PC-9 (cell line): Measurements from ENCODE around the gene C2orf76.

ENCODE experiments used
- EZH2 ChIP-seq: fragments of 200-600 bp; sonication (generic); IDR thresholded peaks from 2 replicates; pipeline ENCODE4 v1.8.0; 2017; ENCODE audit warnings: antibody characterized with exemption, low read depth
- TF ChIP-seq, protein P1 (sequence below): fragments of 200-600 bp; sonication (generic); conservative IDR thresholded peaks from 2 replicates; pipeline ENCODE4 v1.6.1; 2017; ENCODE audit warnings: mixed run types, antibody characterized with exemption, mild to moderate bottlenecking, moderate library complexity

DNA sequence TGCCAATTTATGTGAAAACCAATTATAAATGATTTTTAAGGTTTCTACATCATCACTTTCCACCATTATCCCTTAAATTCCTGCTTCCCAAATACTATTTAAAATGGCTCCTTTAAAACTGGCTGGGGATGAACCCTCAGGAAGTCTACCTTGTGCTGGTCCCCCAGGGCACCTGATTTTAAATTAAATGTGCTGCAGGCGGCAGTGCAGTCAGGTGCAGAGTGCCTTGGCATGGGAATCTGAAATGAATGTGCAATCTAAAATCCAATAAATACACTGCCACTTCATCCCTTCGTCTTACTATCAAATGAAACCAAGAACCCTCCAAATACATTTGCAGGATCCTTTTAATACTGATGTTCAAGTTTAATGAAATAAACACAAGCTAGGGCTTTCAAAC is 61.8 kb downstream of the C2orf76 start:
- TF ChIP-seq, protein P1, sequence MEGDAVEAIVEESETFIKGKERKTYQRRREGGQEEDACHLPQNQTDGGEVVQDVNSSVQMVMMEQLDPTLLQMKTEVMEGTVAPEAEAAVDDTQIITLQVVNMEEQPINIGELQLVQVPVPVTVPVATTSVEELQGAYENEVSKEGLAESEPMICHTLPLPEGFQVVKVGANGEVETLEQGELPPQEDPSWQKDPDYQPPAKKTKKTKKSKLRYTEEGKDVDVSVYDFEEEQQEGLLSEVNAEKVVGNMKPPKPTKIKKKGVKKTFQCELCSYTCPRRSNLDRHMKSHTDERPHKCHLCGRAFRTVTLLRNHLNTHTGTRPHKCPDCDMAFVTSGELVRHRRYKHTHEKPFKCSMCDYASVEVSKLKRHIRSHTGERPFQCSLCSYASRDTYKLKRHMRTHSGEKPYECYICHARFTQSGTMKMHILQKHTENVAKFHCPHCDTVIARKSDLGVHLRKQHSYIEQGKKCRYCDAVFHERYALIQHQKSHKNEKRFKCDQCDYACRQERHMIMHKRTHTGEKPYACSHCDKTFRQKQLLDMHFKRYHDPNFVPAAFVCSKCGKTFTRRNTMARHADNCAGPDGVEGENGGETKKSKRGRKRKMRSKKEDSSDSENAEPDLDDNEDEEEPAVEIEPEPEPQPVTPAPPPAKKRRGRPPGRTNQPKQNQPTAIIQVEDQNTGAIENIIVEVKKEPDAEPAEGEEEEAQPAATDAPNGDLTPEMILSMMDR = no peak
- no peak for TF ChIP-seq EZH2
